ENCODE results near the gene AFAP1.

The AFAP1 gene

GRCh38 chr4:7721984-7722551 lies 217.6 kb downstream of the AFAP1 start:
- Histone ChIP-seq H3K4me3 (ENCODE audit: low read length in 2 of 2) (no peak overlapping the region), H3K4me1 (ENCODE audit: control insufficient read depth, insufficient read depth, low read length) (peaks cover 7% of the 10 kb centered on the region), H3K27ac (ENCODE audit: low read length) (no peak overlapping the region), H3K36me3 (ENCODE audit: control insufficient read depth in 2 of 2, insufficient read depth in 2 of 2, low read length in 2 of 2) (no peaks in the 10 kb centered on the region), H3K27me3 (ENCODE audit: control insufficient read depth in 1 of 2, insufficient read depth in 2 of 2, low read length in 2 of 2) (peaks cover 0 to 2% of the 10 kb centered on the region in 2 donors), H3K9me3 (ENCODE audit: control insufficient read depth in 2 of 2, low read length in 2 of 2) (no peaks in the 10 kb centered on the region), H3K9ac (ENCODE audit: low read length in 2 of 2) (no peak overlapping the region)

- peak overlapping the region in 1 of 2 donors; percentile 40 for H3K4me3 ChIP-seq (ENCODE audit: low read length in 2 of 2)
- no peaks in the 10 kb centered on the region for H3K9me3 ChIP-seq (ENCODE audit: control insufficient read depth in 2 of 2, low read length in 2 of 2)
- H3K27me3 ChIP-seq (ENCODE audit: control insufficient read depth in 1 of 2, insufficient read depth in 2 of 2, low read length in 2 of 2) = peaks cover 0 to 2% of the 10 kb centered on the region in 2 donors
- no peak overlapping the region for H3K9ac ChIP-seq (ENCODE audit: low read length in 2 of 2)
- peaks cover 7% of the 10 kb centered on the region for H3K4me1 ChIP-seq (ENCODE audit: control insufficient read depth, insufficient read depth, low read length)
- no peak overlapping the region for H3K27ac ChIP-seq (ENCODE audit: low read length)
- no peaks in the 10 kb centered on the region for H3K36me3 ChIP-seq (ENCODE audit: control insufficient read depth in 2 of 2, insufficient read depth in 2 of 2, low read length in 2 of 2)
These were observed 220.1 kb downstream of the AFAP1 start for GRCh38 chr4:7719354-7720174.

GRCh38 chr4:7717946-7718490 lies 221.6 kb downstream of the AFAP1 start:
- Histone ChIP-seq H3K4me1 (ENCODE audit: control insufficient read depth, insufficient read depth, low read length) (peaks cover 7% of the 10 kb centered on the region), H3K4me3 (ENCODE audit: low read length in 2 of 2) (no peak overlapping the region), H3K27me3 (ENCODE audit: control insufficient read depth in 1 of 2, insufficient read depth in 2 of 2, low read length in 2 of 2) (peaks cover 0 to 2% of the 10 kb centered on the region in 2 donors), H3K27ac (ENCODE audit: low read length) (no peak overlapping the region), H3K36me3 (ENCODE audit: control insufficient read depth in 2 of 2, insufficient read depth in 2 of 2, low read length in 2 of 2) (no peaks in the 10 kb centered on the region), H3K9ac (ENCODE audit: low read length in 2 of 2) (no peak overlapping the region), H3K9me3 (ENCODE audit: control insufficient read depth in 2 of 2, low read length in 2 of 2) (peaks cover 0 to 7% of the 10 kb centered on the region in 2 donors)

- H3K27ac ChIP-seq (ENCODE audit: low read length) = no peak overlapping the region
- no peak overlapping the region for H3K4me3 ChIP-seq (ENCODE audit: low read length in 2 of 2)
- H3K9me3 ChIP-seq (ENCODE audit: control insufficient read depth in 2 of 2, low read length in 2 of 2) = peaks cover 0 to 7% of the 10 kb centered on the region in 2 donors
- H3K36me3 ChIP-seq (ENCODE audit: control insufficient read depth in 2 of 2, insufficient read depth in 2 of 2, low read length in 2 of 2) = no peaks in the 10 kb centered on the region
- H3K27me3 ChIP-seq (ENCODE audit: control insufficient read depth in 1 of 2, insufficient read depth in 2 of 2, low read length in 2 of 2) = peaks cover 0 to 2% of the 10 kb centered on the region in 2 donors
- no peak overlapping the region for H3K9ac ChIP-seq (ENCODE audit: low read length in 2 of 2)
- H3K4me1 ChIP-seq (ENCODE audit: control insufficient read depth, insufficient read depth, low read length) = peaks cover 7% of the 10 kb centered on the region
These were observed 222.5 kb downstream of the AFAP1 start for GRCh38 chr4:7717161-7717560.

- no peak overlapping the region for H3K9ac ChIP-seq (ENCODE audit: low read length in 2 of 2)
- no peak overlapping the region for H3K27ac ChIP-seq (ENCODE audit: low read length)
These were observed 223.5 kb downstream of the AFAP1 start for GRCh38 chr4:7716010-7716721.

GRCh38 chr4:7715271-7716009 lies 224.2 kb downstream of the AFAP1 start:
- Histone ChIP-seq H3K27ac (ENCODE audit: low read length) (no peak overlapping the region), H3K9me3 (ENCODE audit: control insufficient read depth in 2 of 2, low read length in 2 of 2) (peaks cover 0 to 7% of the 10 kb centered on the region in 2 donors), H3K9ac (ENCODE audit: low read length in 2 of 2) (no peak overlapping the region), H3K27me3 (ENCODE audit: control insufficient read depth in 1 of 2, insufficient read depth in 2 of 2, low read length in 2 of 2) (peaks cover 0 to 2% of the 10 kb centered on the region in 2 donors), H3K4me1 (ENCODE audit: control insufficient read depth, insufficient read depth, low read length) (peaks cover 7% of the 10 kb centered on the region), H3K4me3 (ENCODE audit: low read length in 2 of 2) (no peak overlapping the region), H3K36me3 (ENCODE audit: control insufficient read depth in 2 of 2, insufficient read depth in 2 of 2, low read length in 2 of 2) (no peaks in the 10 kb centered on the region)

More at GRCh38 chr4:7716010-7716721, 223.5 kb downstream of the AFAP1 start:
- Histone ChIP-seq H3K4me3 (ENCODE audit: low read length in 2 of 2) (no peak overlapping the region), H3K36me3 (ENCODE audit: control insufficient read depth in 2 of 2, insufficient read depth in 2 of 2, low read length in 2 of 2) (no peaks in the 10 kb centered on the region), H3K27me3 (ENCODE audit: control insufficient read depth in 1 of 2, insufficient read depth in 2 of 2, low read length in 2 of 2) (peaks cover 0 to 2% of the 10 kb centered on the region in 2 donors), H3K9me3 (ENCODE audit: control insufficient read depth in 2 of 2, low read length in 2 of 2) (peaks cover 0 to 7% of the 10 kb centered on the region in 2 donors), H3K4me1 (ENCODE audit: control insufficient read depth, insufficient read depth, low read length) (peaks cover 7% of the 10 kb centered on the region)

GRCh38 chr4:7714738-7715137 lies 224.9 kb downstream of the AFAP1 start:
- no peak overlapping the region for H3K9ac ChIP-seq (ENCODE audit: low read length in 2 of 2)
- H3K9me3 ChIP-seq (ENCODE audit: control insufficient read depth in 2 of 2, low read length in 2 of 2) = peaks cover 0 to 7% of the 10 kb centered on the region in 2 donors
- H3K4me3 ChIP-seq (ENCODE audit: low read length in 2 of 2) = no peak overlapping the region
- H3K36me3 ChIP-seq (ENCODE audit: control insufficient read depth in 2 of 2, insufficient read depth in 2 of 2, low read length in 2 of 2) = no peaks in the 10 kb centered on the region
- peaks cover 6% of the 10 kb centered on the region for H3K4me1 ChIP-seq (ENCODE audit: control insufficient read depth, insufficient read depth, low read length)
- H3K27ac ChIP-seq (ENCODE audit: low read length) = no peak overlapping the region
- H3K27me3 ChIP-seq (ENCODE audit: control insufficient read depth in 1 of 2, insufficient read depth in 2 of 2, low read length in 2 of 2) = peaks cover 0 to under 1% of the 10 kb centered on the region in 2 donors

- peaks cover under 1% of the 10 kb centered on the region for H3K4me1 ChIP-seq (ENCODE audit: control insufficient read depth, insufficient read depth, low read length)
- H3K9ac ChIP-seq (ENCODE audit: low read length in 2 of 2) = no peak overlapping the region
- no peak overlapping the region for H3K27ac ChIP-seq (ENCODE audit: low read length)
- H3K4me3 ChIP-seq (ENCODE audit: low read length in 2 of 2) = no peak overlapping the region
- no peaks in the 10 kb centered on the region for H3K27me3 ChIP-seq (ENCODE audit: control insufficient read depth in 1 of 2, insufficient read depth in 2 of 2, low read length in 2 of 2)
- peaks cover 0 to 7% of the 10 kb centered on the region in 2 donors for H3K9me3 ChIP-seq (ENCODE audit: control insufficient read depth in 2 of 2, low read length in 2 of 2)
- H3K36me3 ChIP-seq (ENCODE audit: control insufficient read depth in 2 of 2, insufficient read depth in 2 of 2, low read length in 2 of 2) = no peaks in the 10 kb centered on the region
These were observed 225.5 kb downstream of the AFAP1 start for GRCh38 chr4:7714176-7714575.

GRCh38 chr4:7713757-7714156 lies 225.9 kb downstream of the AFAP1 start:
- peaks cover 0 to 7% of the 10 kb centered on the region in 2 donors for H3K9me3 ChIP-seq (ENCODE audit: control insufficient read depth in 2 of 2, low read length in 2 of 2)
- H3K9ac ChIP-seq (ENCODE audit: low read length in 2 of 2) = no peak overlapping the region
- H3K36me3 ChIP-seq (ENCODE audit: control insufficient read depth in 2 of 2, insufficient read depth in 2 of 2, low read length in 2 of 2) = no peaks in the 10 kb centered on the region
- no peaks in the 10 kb centered on the region for H3K27me3 ChIP-seq (ENCODE audit: control insufficient read depth in 1 of 2, insufficient read depth in 2 of 2, low read length in 2 of 2)
- H3K4me1 ChIP-seq (ENCODE audit: control insufficient read depth, insufficient read depth, low read length) = no peaks in the 10 kb centered on the region
- no peak overlapping the region for H3K4me3 ChIP-seq (ENCODE audit: low read length in 2 of 2)
- no peak overlapping the region for H3K27ac ChIP-seq (ENCODE audit: low read length)
